Inflammatory macrophage treated with lipopolysaccharide for 4 hours (primary cell): ENCODE data around the gene BCKDHA.
"Not testable (repeated sequence)": the region's sequence is repeated elsewhere in the genome, so short reads cannot be mapped to it uniquely, and the experiment has no call there.

ENCODE experiments used
- DNase-seq: peaks from one replicate; pipeline ENCODE4 v3.0.0-alpha.2; 2020

BCKDHA gene

DNA sequence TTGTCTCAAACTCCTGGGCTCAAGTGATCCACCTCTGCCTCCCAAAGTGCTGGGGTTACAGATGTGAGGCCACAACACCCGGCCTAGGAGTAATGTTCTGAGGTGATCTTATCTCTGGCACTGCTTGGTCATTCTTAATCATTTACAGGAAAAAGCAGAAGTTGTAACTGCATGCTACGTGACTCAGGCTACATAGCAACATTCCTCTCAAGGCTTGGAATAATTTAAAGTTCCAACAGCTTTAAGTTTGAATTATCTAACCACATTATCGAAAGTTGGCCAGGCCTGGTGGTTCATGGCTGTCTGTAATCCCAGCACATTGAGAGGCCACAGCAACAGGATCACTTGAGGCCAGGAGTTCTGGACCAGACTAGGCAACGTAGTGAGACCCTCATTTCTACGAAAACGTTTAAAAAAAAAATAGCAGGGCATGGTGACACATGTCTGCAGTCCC, 29.7 kb upstream of the BCKDHA start:
- peak; percentile 83 for DNase-seq

- no peak for DNase-seq
Observed at GRCh38 chr19:41369769-41370168, 27.8 kb upstream of the BCKDHA start.

GRCh38 chr19:41371119-41371518, 26.5 kb upstream of the BCKDHA start:
- DNase-seq: not testable (repeated sequence)

DNA sequence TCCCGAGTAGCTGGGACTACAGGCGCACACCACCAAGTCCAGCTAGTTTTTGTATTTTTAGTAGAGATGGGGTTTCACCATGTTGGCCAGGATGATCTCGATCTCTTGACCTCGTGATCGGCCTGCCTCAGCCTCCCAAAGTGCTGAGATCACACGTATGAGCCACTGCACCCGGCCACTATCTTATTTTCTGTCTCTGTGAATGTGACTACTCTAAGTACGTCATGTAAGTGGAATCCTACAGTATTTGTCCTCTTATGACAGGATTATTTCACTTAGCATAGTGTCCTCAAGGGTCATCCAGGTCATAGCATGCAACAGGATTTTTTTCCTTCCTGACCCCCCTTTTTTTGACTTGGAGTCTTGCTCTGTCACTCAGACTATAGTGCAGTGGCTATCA, 26.1 kb upstream of the BCKDHA start:
- no peak for DNase-seq

- DNase-seq: no peak
Observed at GRCh38 chr19:41372501-41372900, 25.1 kb upstream of the BCKDHA start.

DNA sequence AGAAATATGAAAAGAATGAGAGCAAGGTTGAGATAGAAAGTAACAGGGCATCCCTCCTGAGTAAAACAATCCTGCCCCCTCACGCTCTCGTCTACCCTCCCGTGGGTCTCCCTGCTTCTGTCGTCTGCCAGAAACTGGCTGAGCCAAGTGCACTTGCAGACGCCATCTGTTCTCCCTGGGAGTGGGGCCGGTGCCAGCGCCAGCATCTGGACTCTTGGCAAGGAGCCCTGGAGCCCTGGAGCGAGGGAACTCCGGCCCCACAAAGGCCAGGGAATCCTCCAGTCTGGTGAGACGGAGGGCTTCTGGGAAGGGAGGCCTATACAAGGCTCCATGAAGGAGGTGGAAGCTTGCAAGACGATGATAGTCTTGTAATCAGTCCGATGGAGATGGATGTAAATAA, 23.6 kb upstream of the BCKDHA start:
- no peak for DNase-seq

DNA sequence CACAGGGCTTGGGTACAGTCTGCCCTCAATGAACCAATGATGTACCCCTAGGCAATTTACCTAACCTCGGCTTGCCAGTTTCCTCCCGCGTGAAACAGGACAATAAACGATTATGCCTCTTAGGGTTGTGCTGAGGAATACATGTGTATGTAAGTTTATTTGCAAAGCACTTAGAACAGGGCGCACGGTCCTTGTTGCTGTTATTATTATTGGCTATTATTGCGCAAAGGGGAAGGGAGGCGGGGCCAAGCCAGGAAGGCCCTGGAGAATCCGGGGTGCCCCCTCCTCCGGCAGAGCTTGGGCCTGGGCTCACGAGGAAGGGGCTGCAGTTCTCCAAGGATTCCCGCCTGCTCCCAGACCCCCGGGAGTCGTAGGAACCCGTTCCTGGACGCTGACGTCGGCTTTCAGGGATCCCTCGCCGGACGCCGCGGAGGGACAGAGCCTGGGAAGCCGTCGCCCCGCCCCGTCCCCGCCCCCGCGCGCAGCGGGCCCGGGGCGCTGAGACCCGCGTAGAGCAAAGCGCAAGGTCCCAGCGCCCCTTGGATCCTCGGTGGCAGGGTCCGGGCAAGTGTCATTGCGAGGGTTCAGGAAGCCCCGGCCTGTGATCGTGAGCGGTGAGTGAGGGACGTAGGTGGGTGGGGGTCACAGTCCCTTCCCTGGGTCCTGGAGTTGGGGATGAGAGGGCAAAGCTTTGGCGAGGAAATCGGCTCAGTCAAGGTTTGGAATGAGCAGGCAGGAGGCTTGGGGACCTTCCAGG, 21.2 kb upstream of the BCKDHA start, which contains the start of gene TMEM91:
Gene TMEM91, plus strand, starts transcription at position 293 of the 757 bp plus-strand sequence. CDS start 1,777 bp downstream, outside the sequence.
- DNase-seq: peak; percentile 42

DNA sequence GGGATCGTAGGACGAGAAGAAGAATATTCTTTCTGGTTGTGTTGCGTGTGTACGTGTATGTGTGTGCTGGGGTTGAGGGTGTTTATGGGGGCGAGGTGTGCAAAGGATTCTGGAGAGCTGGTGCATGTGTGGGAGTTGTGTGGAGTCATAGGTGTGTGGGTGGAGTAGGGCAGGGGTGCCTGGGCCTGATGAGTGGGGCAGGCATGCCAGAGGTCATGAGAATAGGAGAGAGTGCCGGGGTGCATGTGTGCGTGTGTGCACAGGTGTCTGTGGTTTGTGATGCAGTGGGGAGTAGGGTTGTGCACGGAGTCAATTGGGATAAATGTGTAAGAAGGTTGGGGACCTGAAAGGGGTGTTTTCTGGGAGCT, 20.6 kb upstream of the BCKDHA start:
- DNase-seq: no peak

- peak; percentile 25 for DNase-seq
Observed at GRCh38 chr19:41377977-41378709, 19.5 kb upstream of the BCKDHA start.

GRCh38 chr19:41381536-41381935, 16.1 kb upstream of the BCKDHA start:
- DNase-seq: not testable (repeated sequence)

DNA sequence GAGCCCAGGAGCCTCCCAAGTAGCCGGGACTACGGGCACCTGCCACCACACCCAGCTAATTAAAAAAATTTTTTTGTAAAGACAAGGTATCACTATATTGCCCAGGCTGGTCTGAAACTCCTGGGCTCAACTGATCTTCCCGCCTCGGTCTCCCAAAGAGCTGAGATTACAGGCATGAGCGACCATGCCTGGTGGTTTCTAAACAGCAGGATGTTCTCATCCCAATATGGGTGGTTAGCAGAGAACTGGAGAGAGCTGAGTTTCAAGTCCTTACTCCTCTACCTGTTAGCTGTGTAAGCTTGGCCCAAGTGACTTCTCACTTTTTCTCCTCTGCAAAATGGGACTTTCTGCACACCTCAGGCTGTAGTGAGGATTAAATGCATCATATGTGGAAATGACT, 13.3 kb upstream of the BCKDHA start:
- no peak for DNase-seq

GRCh38 chr19:41386442-41386841, 11.2 kb upstream of the BCKDHA start:
- DNase-seq: peak; percentile 27

DNA sequence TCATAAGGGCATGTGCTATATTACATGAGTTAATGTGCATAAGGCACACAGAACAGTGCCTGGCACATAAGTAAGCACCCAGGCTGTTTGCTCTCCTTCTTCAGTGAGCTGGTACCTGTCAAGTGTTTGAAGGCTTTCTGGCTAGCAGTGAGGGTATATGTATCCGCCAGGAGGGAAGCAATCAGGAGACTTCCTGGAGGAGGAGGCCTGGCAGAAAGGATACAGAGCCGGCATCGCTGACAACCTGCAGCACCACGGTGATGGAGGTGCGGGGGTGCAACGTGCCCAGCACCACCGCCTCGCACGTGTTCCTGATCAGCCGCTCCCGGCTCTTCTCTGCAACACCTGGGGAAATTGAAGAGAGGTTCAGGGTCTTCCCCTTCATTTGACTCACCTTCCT, 6.0 kb upstream of the BCKDHA start:
- no peak for DNase-seq

- no peak for DNase-seq
Observed at GRCh38 chr19:41392775-41393174, 4.8 kb upstream of the BCKDHA start.

DNA sequence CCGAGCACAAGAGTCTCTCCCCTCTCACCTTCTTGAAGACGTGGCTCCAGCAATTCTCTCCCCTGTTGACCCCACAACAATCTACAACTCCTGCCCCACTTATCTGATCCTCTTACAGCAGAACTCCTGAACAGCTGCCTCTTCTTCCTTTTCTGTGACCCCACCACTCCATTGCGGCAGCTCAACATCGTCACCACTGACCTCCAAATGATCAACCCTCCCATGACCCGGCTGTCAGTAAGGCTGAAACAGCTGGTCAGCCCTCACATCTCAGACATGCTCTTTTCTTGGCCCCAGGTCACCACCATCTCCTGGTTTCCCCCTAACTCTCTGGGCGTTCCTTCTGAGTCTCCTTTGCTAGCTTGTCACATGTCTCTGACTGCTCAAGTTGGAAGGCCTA, 2.3 kb upstream of the BCKDHA start:
- peak; percentile 16 for DNase-seq

GRCh38 chr19:41398050-41398418, 416 bp downstream of the BCKDHA start:
- DNase-seq: peak; percentile 39

- DNase-seq: no peak
Observed at GRCh38 chr19:41398598-41398997, 980 bp downstream of the BCKDHA start.

- DNase-seq: no peak
Observed at GRCh38 chr19:41399091-41399490, 1.5 kb downstream of the BCKDHA start.

- DNase-seq: no peak
Observed at GRCh38 chr19:41399525-41399924, 1.9 kb downstream of the BCKDHA start.

DNA sequence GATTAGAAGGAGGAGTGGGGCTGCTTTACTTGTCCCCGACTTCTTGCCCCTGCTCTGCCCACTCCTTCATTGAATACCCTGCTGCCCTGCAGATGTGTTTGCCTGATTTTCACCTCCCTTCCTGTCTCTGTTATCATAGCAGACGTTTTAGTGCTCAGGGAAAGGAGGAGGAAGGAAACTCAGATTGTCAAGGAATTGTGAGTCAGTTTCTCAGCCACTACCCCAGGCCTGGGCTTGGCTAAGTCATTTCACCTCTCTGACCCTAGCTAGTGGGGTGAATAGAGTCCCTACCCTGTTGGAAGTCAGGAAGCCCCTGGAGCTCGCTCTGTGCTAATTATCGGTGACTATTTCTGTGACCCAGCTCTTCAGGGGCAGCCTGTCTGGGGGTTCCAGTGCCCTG, 3.9 kb downstream of the BCKDHA start:
- DNase-seq: no peak

DNA sequence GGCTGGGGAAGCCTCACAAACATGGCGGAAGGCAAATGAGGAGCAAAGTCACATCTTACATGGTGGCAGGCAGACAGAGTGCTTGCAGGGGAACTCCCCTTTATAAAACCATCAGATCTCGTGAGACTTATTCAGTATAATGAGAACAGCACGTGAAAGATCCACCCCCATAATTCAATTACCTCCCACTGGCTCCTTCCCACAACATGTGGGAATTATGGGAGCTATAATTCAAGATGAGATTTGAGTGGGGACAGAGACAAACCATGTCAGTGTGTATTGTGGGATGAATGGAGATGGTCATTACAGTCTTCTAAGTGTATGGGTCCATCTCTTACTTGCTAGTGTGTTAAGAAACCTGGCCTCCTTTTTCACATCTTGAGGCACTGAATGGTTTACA, 4.4 kb downstream of the BCKDHA start:
- no peak for DNase-seq

DNA sequence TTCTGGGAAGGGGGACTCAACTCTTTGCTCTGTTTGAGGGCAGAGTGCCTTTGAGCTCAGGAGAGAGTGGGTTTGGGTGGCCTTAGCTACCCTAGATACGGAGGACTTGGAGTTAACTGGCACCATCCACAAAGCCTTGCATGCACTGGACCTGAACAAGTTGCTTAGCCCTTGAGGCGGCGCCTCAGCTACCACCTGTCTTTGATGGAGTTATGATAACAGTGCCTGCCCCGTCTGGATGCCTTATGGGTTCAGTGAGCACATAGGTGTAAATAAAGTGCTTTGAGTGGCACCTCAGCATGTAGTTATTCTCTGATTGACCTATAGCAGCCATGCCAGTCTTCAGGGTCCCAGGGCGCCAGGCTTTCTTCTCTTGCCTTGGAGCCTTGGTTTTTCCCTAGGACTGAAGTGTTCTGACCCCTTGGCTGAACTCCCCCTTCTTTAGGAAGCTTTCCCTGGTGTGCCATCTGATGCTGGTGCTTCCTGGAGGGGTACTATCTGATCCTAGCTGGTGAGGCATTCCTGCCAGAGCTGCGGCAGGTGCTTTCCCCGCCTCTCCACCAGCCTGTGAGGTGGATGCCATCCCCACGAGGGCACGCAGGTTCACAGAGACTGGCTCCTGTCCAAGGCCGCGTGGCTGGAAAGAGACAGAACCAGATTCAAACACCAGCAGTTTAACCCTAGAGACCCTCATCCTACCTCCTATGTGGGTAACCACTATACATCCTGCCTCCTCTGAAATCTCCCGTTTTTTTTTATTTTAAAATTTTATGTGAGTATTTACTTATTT, 5.8 kb downstream of the BCKDHA start:
- DNase-seq: no peak

GRCh38 chr19:41405776-41406175, 8.2 kb downstream of the BCKDHA start:
- DNase-seq: no peak

GRCh38 chr19:41407271-41407670, 9.7 kb downstream of the BCKDHA start:
- peak; percentile 77 for DNase-seq
